T-helper 1 cell treated with Interleukin-12 subunit alpha and Interleukin-12 subunit beta and Interleukin-4 antibody, amounts not matched to agents 30 μg/mL and 1 μg/mL, for 36 hours (primary cell): Measurements from ENCODE around the gene DDX3X.
"Not testable (repeated sequence)": the region's sequence is repeated elsewhere in the genome, so short reads cannot be mapped to it uniquely, and the experiment has no call there.

Experiments used
- H3K27ac Mint-ChIP-seq: one replicate; pipeline ENCODE4 v1.8.0; 2021; ENCODE audit warnings: mild to moderate bottlenecking, mixed read lengths
- H3K27me3 Mint-ChIP-seq: one replicate; pipeline ENCODE4 v1.8.0; 2021; ENCODE audit warnings: low read depth, mixed read lengths
- H3K36me3 Mint-ChIP-seq: one replicate; pipeline ENCODE4 v1.8.0; 2021; ENCODE audit warnings: low read depth, mixed read lengths
- H3K4me1 Mint-ChIP-seq: one replicate; pipeline ENCODE4 v1.8.0; 2021; ENCODE audit warnings: low read depth, mixed read lengths
- H3K4me3 Mint-ChIP-seq: one replicate; pipeline ENCODE4 v1.8.0; 2021; ENCODE audit warnings: mild to moderate bottlenecking, moderate library complexity, mixed read lengths
- H3K9me3 Mint-ChIP-seq: one replicate; pipeline ENCODE4 v1.8.0; 2021; ENCODE audit warnings: mixed read lengths

Gene DDX3X

DNA sequence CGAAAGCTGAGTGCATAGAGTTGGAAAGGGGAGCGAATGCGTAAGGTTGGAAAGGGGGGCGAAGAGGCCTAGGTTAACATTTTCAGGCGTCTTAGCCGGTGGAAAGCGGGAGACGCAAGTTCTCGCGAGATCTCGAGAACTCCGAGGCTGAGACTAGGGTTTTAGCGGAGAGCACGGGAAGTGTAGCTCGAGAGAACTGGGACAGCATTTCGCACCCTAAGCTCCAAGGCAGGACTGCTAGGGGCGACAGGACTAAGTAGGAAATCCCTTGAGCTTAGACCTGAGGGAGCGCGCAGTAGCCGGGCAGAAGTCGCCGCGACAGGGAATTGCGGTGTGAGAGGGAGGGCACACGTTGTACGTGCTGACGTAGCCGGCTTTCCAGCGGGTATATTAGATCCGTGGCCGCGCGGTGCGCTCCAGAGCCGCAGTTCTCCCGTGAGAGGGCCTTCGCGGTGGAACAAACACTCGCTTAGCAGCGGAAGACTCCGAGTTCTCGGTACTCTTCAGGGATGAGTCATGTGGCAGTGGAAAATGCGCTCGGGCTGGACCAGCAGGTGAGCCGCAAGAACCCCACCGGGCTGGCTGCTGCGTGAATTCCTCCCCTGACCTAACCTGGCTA lies at the start of gene DDX3X:
Gene DDX3X, plus strand, starts transcription at position 419 of the 619 bp plus-strand sequence. Its CDS starts 91 bp downstream, at position 510.
- Mint-ChIP-seq H3K4me1 (peaks cover 33% of the 10 kb centered on the region), H3K27me3 (no peaks in the 10 kb centered on the region), H3K36me3 (peaks cover 39% of the 10 kb centered on the region), H3K9me3 (no peaks in the 10 kb centered on the region), H3K4me3 (peak within 1 kb of the TSS; percentile 96), H3K27ac (peak within 1 kb of the TSS; percentile 98)

DNA sequence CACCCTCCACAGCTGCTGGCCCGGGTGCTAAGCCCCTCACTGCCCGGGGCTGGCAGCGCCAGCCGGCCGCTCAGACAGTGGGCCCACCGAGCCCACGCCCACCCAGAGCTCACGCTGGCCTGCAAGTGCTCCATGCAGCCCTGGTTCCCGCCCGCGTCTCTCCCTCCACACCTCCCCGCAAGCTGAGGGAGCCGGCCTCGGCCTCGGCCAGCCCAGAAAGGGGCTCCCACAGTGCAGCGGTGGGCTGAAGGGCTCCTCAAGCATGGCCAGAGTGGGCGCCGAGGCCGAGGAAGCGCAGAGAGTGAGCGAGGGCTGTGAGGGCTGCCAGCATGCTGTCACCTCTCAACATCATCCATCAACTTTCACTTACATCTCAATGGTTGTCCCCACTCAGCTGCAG lies 48.0 kb upstream of the DDX3X start:
- not testable (repeated sequence) for H3K4me3 Mint-ChIP-seq, H3K27ac Mint-ChIP-seq, H3K36me3 Mint-ChIP-seq, H3K4me1 Mint-ChIP-seq, H3K9me3 Mint-ChIP-seq, H3K27me3 Mint-ChIP-seq

DNA sequence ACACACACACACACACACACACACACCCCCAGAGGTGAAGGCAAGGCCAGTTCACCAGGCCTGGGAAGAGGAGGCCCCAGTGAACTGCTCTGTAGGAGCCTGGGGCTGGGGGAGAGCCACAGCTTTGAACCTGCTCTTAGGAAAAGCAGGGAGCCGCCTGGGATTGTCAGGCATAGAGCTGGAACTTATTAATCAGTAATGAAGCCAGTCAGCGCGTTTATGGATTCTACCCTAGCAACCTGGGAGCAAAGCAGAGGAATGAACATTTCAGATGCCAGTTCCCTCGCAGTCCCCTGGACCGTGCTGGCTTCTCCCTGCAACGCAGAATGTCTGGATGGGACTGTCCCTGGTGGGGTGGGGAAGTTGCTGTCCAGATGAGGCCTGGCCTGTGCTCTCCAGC lies 45.3 kb upstream of the DDX3X start:
- H3K4me1 Mint-ChIP-seq, result peaks cover 2% of the 10 kb centered on the region
- no peaks in the 10 kb centered on the region for H3K27me3 Mint-ChIP-seq
- H3K4me3 Mint-ChIP-seq, result no peak overlapping the region
- H3K27ac Mint-ChIP-seq, result no peak overlapping the region
- no peaks in the 10 kb centered on the region for H3K36me3 Mint-ChIP-seq
- H3K9me3 Mint-ChIP-seq, result peaks cover 4% of the 10 kb centered on the region

DNA sequence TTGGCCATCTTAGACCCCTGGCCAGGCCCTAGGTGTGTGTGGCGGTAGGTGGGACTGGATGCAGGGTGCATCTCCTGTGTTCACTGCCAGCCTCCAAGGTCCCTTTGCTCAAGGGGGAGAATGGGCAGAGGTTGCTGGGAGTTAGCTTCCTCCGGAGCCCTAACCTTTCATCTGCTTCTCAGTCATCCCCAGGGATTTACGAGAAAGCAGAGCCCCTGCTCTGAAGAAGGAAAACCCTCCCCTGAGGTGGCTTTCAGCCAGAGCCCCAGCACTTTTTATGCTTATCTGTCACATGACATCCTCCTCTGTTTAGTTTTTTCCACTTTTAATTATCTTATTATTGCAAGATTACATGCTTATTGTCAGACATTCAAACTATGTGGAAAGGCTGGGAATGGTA lies 44.9 kb upstream of the DDX3X start:
- H3K27ac Mint-ChIP-seq, result no peak overlapping the region
- no peaks in the 10 kb centered on the region for H3K36me3 Mint-ChIP-seq
- peaks cover 4% of the 10 kb centered on the region for H3K9me3 Mint-ChIP-seq
- H3K27me3 Mint-ChIP-seq, result no peaks in the 10 kb centered on the region
- no peak overlapping the region for H3K4me3 Mint-ChIP-seq
- H3K4me1 Mint-ChIP-seq, result no peaks in the 10 kb centered on the region

DNA sequence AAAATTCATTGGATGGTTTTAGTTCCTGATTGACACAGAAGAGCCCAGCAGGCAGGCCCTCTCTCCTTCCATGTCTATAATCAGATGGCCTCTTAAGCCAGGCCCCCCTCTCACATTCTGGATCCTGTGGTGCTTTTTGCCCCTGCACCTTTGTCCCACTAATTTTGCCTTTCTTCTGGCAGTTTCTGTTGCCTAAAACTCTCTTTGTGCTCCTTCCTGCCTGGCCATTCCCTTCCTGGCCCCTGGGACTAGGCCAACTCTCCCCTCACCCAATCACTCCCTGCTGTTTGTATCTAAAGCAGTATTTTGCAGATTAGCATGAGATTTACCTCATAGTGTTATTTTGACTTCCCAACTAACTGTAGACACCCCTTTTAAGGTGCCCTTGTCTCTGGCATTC lies 42.7 kb upstream of the DDX3X start:
- Mint-ChIP-seq H3K9me3 (peaks cover 4% of the 10 kb centered on the region), H3K4me1 (no peaks in the 10 kb centered on the region), H3K36me3 (no peaks in the 10 kb centered on the region), H3K4me3 (no peak overlapping the region), H3K27ac (no peak overlapping the region), H3K27me3 (no peaks in the 10 kb centered on the region)

DNA sequence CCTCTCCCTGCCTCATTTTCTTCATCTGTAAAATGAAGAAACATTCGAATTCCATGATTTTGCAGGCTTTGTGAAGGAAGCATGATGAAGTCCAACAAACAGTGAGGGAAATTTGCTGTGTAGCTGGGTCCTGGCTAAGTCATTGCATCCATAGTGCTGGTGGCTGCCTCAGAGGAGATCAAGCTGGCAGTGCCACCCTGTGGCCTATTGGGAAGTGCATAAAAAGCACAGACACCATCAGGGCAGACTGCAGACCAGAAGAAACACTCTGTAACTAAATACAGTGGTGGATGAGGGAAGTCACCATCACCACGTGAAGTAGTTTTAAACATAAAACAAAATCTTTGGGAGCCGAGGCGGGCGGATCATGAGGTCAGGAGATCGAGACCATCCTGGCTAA lies 40.7 kb upstream of the DDX3X start:
- Mint-ChIP-seq H3K4me1 (no peaks in the 10 kb centered on the region), H3K27ac (no peak overlapping the region), H3K9me3 (peaks cover 4% of the 10 kb centered on the region), H3K36me3 (no peaks in the 10 kb centered on the region), H3K27me3 (no peaks in the 10 kb centered on the region), H3K4me3 (no peak overlapping the region)

DNA sequence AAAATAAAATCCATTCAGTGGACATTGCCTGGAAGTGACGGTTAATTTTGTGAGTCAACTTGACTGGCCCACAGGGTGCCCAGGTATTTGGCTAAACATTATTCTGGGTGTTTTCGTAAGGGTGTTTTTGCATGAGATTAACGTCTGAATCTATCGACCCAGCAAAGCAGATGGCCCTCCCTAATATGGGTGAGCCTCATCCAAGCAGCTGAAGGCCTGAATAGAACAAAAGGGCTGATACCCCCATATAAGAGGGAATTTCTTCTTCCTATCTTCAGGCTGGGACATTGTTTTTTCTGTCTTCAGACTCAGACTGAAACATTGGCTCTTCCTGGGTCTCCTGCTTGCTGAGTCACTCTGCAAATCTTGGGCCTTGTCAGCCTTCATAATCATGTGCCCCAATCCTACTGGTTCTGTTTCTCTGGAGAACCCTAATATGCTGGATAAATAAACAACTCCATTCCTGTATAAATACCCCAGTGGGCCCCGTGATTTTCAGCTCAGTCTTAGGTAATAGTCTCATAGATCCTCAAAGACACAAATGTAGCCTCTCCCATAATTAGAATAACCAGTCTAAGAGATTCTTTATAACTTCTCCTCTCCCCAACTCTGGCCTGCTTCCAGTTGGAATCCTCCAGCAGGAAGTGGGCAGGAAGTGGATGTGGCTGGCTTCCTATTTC lies 33.1 kb upstream of the DDX3X start:
- H3K36me3 Mint-ChIP-seq, result no peaks in the 10 kb centered on the region
- H3K27me3 Mint-ChIP-seq, result no peaks in the 10 kb centered on the region
- H3K4me1 Mint-ChIP-seq, result peaks cover 10% of the 10 kb centered on the region
- no peak overlapping the region for H3K4me3 Mint-ChIP-seq
- H3K27ac Mint-ChIP-seq, result no peak overlapping the region
- no peaks in the 10 kb centered on the region for H3K9me3 Mint-ChIP-seq

DNA sequence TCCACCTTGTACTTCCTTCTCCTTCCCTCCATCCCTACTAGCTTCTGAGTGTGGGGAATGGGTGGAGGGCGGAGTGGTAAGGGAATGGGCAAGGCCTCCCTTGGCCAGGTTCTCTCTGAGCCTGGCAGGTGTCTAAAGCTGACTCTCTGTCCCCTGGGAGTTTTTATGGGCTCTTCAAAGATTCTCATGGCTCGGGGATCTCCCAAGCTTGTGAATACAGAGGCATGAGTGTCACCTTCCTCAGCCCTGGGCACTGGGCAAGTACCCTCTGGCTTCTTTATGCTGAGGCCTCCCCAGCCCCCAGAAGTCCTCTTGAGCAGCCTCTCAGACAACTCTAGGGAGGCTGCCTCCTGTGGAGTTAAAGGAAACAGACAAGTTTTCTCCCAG lies 32.5 kb upstream of the DDX3X start:
- H3K27ac Mint-ChIP-seq, result no peak overlapping the region
- no peak overlapping the region for H3K4me3 Mint-ChIP-seq
- H3K36me3 Mint-ChIP-seq, result no peaks in the 10 kb centered on the region
- H3K9me3 Mint-ChIP-seq, result no peaks in the 10 kb centered on the region
- no peaks in the 10 kb centered on the region for H3K27me3 Mint-ChIP-seq
- H3K4me1 Mint-ChIP-seq, result peaks cover 10% of the 10 kb centered on the region

DNA sequence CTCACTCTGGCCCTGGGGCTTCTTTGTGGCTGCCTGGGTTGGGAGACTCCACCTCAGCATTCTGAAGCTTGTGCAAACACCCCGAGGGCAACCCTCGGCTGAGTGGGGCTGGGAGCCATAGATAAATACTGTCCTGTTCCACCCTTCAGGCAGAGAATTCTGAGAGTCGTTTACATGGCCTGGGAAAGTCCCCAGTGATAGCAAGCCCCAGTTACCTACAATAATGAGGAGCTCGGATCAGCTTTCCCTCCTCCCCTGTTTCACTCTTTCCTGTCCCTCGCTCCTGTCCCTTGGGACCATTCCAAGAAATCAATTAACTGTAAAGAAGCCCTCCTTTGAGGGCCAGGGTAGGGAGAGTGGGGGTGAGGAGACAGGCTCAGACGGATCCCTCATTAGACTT lies 31.6 kb upstream of the DDX3X start:
- Mint-ChIP-seq H3K36me3 (no peaks in the 10 kb centered on the region), H3K4me1 (peaks cover 10% of the 10 kb centered on the region), H3K27me3 (no peaks in the 10 kb centered on the region), H3K9me3 (no peaks in the 10 kb centered on the region), H3K27ac (no peak overlapping the region), H3K4me3 (no peak overlapping the region)

DNA sequence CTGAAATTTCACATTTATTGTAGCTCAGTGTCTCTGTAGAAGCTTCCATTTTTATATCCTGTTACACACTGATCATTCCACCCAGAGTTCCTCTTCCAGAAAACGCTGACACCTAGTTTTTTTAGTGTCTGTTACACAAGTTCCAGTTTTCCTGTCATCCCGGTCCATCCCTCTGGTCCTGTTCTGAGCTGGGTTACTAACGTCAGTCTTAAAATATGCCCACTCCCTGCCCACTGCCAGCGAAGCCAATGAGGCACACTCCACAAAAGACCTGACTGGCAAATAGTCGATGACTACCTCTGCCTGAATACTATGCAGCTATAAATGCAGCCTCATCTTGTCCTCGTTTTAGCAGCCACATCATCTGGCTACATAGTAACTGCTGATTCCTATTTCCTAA lies 30.9 kb upstream of the DDX3X start:
- Mint-ChIP-seq H3K4me3 (no peak overlapping the region), H3K36me3 (no peaks in the 10 kb centered on the region), H3K9me3 (no peaks in the 10 kb centered on the region), H3K27ac (no peak overlapping the region), H3K27me3 (no peaks in the 10 kb centered on the region), H3K4me1 (peaks cover 10% of the 10 kb centered on the region)

DNA sequence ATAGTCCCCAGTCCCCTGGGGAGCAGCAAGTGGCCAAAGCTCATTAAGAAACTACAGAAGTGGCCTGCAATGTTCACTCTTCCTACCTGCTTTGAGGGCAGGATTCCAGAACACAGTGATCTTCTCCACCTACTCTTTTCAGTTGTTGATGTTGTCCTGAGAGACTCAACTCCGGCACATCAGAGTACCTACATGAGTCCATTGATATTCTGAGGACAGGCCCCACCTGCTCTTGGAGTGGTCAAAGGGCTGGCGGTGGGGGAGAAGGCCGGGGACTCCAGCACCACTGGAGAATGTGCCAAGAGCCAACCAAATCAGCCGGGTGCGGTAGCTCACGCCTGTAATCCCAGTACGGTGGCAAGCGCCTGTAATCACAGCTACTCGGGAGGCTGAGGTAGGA lies 29.8 kb upstream of the DDX3X start:
- Mint-ChIP-seq H3K36me3 (no peaks in the 10 kb centered on the region), H3K9me3 (no peaks in the 10 kb centered on the region), H3K27me3 (no peaks in the 10 kb centered on the region), H3K4me1 (peaks cover 7% of the 10 kb centered on the region), H3K4me3 (no peak overlapping the region), H3K27ac (no peak overlapping the region)

DNA sequence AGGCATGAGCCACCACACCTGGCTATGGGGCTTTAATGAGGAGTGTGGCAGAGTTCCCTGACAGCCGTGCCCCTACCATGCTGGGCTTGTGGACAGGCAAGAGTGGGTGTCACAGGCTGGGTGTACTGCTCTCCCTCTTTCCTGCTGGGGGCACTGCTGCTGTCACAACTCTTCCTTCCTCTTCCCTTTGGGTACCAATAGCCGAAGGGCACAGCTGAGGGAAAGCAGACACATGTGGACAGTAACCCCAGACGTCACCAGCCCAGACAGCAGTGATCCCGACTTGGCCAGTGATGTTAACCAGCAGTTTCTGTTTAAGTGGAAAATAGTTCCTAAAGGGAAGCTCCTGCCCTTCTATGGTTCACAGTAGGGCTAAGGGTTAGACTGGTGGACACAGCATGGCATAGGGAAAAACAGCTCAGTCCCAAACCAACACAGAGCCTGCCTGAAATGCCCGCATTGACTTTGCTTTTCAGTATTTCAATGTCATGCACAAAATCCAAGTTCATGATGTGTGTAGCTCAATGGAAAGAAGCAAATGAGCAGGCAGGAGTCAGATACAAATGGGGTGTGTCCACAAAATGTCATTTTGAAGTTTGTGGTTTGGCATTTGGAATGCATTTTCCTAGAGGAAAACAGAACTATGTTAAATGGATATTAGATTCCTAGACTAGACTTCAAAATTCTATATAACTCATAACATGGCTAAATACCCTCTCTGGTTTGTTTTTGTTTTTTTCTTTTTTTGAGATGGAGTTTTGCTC lies 24.9 kb upstream of the DDX3X start:
- no peak overlapping the region for H3K4me3 Mint-ChIP-seq
- no peaks in the 10 kb centered on the region for H3K4me1 Mint-ChIP-seq
- no peaks in the 10 kb centered on the region for H3K36me3 Mint-ChIP-seq
- H3K27me3 Mint-ChIP-seq, result no peaks in the 10 kb centered on the region
- H3K27ac Mint-ChIP-seq, result no peak overlapping the region
- H3K9me3 Mint-ChIP-seq, result no peaks in the 10 kb centered on the region

DNA sequence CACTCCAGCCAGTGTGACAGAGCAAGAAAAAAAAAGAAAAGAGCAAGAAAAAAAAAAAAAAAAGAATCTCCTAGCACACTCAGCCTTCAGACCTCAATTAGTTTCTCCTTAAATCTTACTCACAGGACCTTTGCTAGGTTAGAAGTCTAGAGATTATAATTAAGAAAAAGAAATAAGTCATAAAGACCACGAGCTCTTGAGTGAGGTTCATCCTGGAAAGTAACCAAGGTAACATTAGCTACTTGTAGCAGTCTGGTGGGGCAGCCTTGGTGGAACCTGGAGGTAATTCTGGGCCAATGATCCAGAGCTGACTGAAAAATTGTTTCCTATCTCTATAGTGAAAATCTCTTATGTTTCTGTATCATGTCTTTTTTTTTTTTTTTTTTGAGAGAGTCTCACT lies 21.2 kb upstream of the DDX3X start:
- Mint-ChIP-seq H3K4me1 (peaks cover 2% of the 10 kb centered on the region), H3K36me3 (no peaks in the 10 kb centered on the region), H3K4me3 (no peak overlapping the region), H3K9me3 (no peaks in the 10 kb centered on the region), H3K27me3 (no peaks in the 10 kb centered on the region), H3K27ac (no peak overlapping the region)

DNA sequence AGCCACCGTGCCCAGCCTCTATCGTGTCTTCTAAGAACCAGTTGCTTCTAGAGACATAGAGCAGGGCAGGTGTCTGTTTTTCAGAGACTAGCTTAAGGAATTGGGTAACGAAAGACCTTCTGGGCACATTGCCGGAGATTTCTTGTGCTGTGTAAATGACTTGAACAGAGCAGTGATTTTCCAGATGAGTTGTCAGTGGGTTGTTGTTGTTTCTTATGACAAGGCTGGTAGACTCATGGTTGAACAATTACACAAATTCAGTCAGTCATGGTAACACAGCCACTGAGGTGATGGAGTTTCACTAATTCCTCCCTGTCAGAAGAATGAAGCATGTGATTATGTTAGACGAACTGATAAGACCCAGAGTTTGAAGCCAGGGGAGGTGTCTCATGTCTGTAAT lies 20.5 kb upstream of the DDX3X start:
- H3K9me3 Mint-ChIP-seq, result no peaks in the 10 kb centered on the region
- no peak overlapping the region for H3K4me3 Mint-ChIP-seq
- H3K27ac Mint-ChIP-seq, result no peak overlapping the region
- H3K36me3 Mint-ChIP-seq, result no peaks in the 10 kb centered on the region
- peaks cover 2% of the 10 kb centered on the region for H3K4me1 Mint-ChIP-seq
- H3K27me3 Mint-ChIP-seq, result no peaks in the 10 kb centered on the region

DNA sequence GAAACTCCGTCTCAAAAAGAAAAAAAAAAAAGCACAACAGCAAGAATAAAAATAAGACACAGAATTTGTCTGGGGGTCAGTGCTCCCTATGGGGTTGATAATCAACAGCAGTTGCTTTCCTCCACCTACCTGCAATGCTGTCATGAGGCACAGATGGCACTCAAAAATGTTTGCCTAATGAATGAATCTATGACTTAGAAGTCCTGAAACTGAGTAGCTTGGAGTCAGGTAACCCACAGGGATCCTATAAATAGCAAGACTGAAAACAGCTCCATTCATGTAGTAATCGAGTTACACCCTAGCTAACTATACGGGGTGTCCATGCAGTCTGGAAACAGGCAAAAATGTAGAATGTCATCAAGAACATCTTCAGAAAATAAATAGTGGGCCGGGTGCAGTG lies 19.8 kb upstream of the DDX3X start:
- Mint-ChIP-seq H3K4me1 (peaks cover 2% of the 10 kb centered on the region), H3K9me3 (no peaks in the 10 kb centered on the region), H3K27me3 (no peaks in the 10 kb centered on the region), H3K4me3 (no peak overlapping the region), H3K27ac (no peak overlapping the region), H3K36me3 (no peaks in the 10 kb centered on the region)
